Duodenal mucosa (tissue), 2 donors: ENCODE data around the gene CADM1.

Experiments used
- H3K27ac ChIP-seq: one replicate; pipeline ENCODE4 v1.7.0; 2013; ENCODE audit warnings: low read depth, low read length
- H3K27me3 ChIP-seq, 2 donors: one replicate each; pipeline ENCODE4 v1.7.0; 2013; ENCODE audit warnings: low read length in 2 of 2, control low read depth in 1 of 2; ENCODE audit not compliant: insufficient read depth in 2 of 2, control insufficient read depth in 1 of 2
- H3K36me3 ChIP-seq, 2 donors: one replicate each; pipeline ENCODE4 v1.7.0; 2013; ENCODE audit warnings: low read length in 2 of 2, control low read depth in 1 of 2; ENCODE audit not compliant: insufficient read depth in 2 of 2, control insufficient read depth in 1 of 2
- H3K4me1 ChIP-seq, 2 donors: one replicate each; pipeline ENCODE4 v1.7.0; 2013; ENCODE audit warnings: low read length in 2 of 2, control low read depth in 1 of 2; ENCODE audit not compliant: insufficient read depth in 2 of 2, control insufficient read depth in 1 of 2
- H3K4me3 ChIP-seq, 2 donors: one replicate each; pipeline ENCODE4 v1.7.0; 2013; ENCODE audit warnings: low read length in 2 of 2, low read depth in 1 of 2
- H3K9ac ChIP-seq, 2 donors: one replicate each; pipeline ENCODE4 v1.7.0; 2013; ENCODE audit warnings: low read length in 2 of 2, low read depth in 1 of 2
- H3K9me3 ChIP-seq, 2 donors: one replicate each; pipeline ENCODE4 v1.7.0; 2013; ENCODE audit warnings: low read length in 2 of 2, control low read depth in 1 of 2; ENCODE audit not compliant: control insufficient read depth in 1 of 2

CADM1 gene

DNA sequence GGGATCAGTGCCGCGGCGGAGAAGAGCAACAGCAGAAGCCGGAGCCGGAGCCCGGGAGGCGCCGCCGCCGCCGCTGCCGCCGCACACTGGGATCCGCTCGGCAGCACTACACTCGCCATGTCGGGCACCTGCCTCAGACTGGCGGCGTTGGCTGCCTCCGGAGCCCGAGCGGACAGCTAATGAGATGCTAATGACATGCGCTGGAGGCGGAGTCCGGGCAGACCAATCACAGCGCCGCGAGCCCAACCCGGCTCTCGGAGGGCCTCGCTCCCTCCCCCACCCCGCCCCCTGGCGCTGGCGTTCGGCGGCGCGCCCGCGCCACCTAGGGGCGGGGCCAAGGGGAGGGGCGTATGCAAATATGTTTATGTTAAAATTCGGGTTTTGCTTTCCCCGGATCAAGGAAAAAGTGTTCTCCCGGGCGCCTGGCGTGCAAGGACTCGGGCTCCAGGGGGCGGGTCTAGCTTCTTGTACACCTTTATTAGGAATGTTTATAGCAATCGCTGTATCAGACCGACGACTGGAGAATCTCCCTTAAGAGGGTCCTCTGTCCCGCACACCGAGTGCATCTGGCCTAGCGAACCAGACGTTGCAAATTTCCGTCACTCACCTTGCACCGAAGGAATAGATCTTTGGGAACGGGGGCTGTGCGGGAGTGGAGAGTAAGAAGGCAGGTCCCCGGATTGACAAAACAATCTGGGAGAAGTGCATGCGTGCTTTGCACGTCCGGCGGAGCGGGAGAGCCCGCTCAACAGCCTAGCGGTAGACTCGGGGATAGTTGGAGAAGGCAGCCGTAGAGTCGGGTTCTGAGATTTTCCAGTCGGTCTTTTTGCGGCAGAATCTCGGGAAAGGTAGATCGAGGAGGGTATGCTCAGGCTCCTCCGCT lies at the start of gene CADM1:
CADM1 (minus strand) TSS at position 140 of the 883 bp plus-strand sequence.
- H3K27ac ChIP-seq = peak within 1 kb of the TSS; percentile 33
- peaks cover 2 to 26% of the 10 kb centered on the region in 2 donors for H3K27me3 ChIP-seq

GRCh38 chr11:115552773-115553438 lies 48.7 kb upstream of the CADM1 start:
- no peak overlapping the region for H3K4me3 ChIP-seq
- no peak overlapping the region for H3K27ac ChIP-seq
- no peaks in the 10 kb centered on the region for H3K27me3 ChIP-seq
- no peaks in the 10 kb centered on the region for H3K9me3 ChIP-seq
- peaks cover 3 to 10% of the 10 kb centered on the region in 2 donors for H3K4me1 ChIP-seq
- no peak overlapping the region for H3K9ac ChIP-seq
- H3K36me3 ChIP-seq = no peaks in the 10 kb centered on the region

More for the DNA sequence above, at the start of gene CADM1:
- H3K4me1 ChIP-seq = peaks cover 5 to 21% of the 10 kb centered on the region in 2 donors
- H3K9ac ChIP-seq = peak within 1 kb of the TSS; percentile 59 to 71
- H3K4me3 ChIP-seq = peak within 1 kb of the TSS; percentile 88 to 90
- H3K9me3 ChIP-seq = no peaks in the 10 kb centered on the region
- no peaks in the 10 kb centered on the region for H3K36me3 ChIP-seq

DNA sequence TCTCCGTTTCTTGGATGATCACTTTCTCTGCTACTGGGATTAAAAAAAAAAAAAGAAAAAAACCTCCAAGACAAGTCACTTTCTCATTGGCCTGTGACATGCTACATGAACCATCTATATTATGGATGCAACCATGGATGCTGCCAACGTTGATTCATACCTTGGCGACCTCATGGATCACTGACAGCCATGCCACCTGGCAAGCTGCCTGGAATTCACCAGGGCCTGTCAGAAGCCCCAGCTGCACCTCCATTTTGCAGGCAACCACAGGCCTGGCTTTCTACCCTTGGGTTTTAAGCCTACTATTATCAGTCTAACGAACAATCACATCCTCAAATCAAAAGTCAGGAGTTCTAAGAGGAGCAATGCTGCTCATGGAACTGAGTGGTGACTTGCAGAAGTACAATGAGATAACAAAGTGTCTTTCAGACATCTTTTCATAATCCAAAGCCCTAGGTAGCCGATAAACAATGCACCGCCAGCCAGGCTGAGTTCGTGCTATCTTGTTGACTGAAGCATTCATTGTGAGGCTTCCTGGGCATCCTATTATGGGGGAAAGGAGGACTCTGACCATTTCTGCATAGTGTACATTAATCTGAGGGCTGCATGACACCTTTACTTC lies 48.0 kb upstream of the CADM1 start:
- Histone ChIP-seq H3K27me3 (no peaks in the 10 kb centered on the region), H3K9ac (no peak overlapping the region), H3K36me3 (no peaks in the 10 kb centered on the region), H3K4me1 (peaks cover 3 to 10% of the 10 kb centered on the region in 2 donors), H3K4me3 (no peak overlapping the region), H3K9me3 (no peaks in the 10 kb centered on the region), H3K27ac (no peak overlapping the region)

DNA sequence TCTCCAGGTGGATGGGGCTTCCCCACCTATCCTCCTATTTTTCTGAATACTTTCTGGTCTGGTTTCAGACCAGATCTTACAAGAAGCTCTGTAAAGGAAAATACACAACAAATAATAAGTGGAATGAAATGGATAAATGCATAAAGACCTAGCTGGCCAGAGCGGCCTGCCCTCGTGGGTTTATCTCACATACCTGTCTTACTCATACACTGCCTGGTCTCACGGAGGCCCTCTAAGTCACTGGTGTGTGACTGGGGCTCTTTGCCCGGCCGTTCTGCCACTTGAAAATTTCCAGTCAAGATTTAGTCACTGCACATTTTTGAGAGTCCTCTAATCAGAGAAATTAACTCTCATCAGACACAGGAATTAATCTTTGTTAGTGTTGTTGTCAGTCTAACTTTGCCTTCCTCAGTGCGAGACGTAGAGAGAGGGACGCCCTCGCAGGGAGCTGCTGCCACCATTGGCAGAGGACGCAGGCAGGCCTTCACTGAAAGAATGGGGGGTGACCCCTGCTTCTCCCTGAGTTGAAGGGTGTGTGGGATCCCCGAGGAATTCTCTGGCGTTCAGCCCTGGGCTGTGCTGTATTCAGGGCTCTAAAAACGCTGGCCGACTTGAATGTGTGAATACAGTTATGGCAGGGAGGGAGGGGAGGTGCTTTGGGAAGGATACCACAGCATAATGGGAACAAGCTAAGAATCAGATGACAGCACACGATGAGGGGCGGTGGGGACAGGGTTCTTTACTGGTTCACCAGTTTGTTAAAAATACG lies 46.3 kb upstream of the CADM1 start:
- H3K27me3 ChIP-seq = no peaks in the 10 kb centered on the region
- H3K4me3 ChIP-seq = no peak overlapping the region
- no peaks in the 10 kb centered on the region for H3K9me3 ChIP-seq
- no peaks in the 10 kb centered on the region for H3K36me3 ChIP-seq
- H3K27ac ChIP-seq = no peak overlapping the region
- H3K4me1 ChIP-seq = peaks cover 3 to 10% of the 10 kb centered on the region in 2 donors
- H3K9ac ChIP-seq = no peak overlapping the region

- Histone ChIP-seq H3K36me3 (no peaks in the 10 kb centered on the region), H3K4me1 (peaks cover 3 to 10% of the 10 kb centered on the region in 2 donors), H3K9me3 (no peaks in the 10 kb centered on the region), H3K4me3 (no peak overlapping the region), H3K27ac (no peak overlapping the region), H3K9ac (no peak overlapping the region), H3K27me3 (no peaks in the 10 kb centered on the region)
Measured at GRCh38 chr11:115548878-115549528, 44.8 kb upstream of the CADM1 start.

- H3K27ac ChIP-seq = no peak overlapping the region
- no peaks in the 10 kb centered on the region for H3K27me3 ChIP-seq
- H3K9ac ChIP-seq = no peak overlapping the region
- H3K9me3 ChIP-seq = no peaks in the 10 kb centered on the region
- no peak overlapping the region for H3K4me3 ChIP-seq
- no peaks in the 10 kb centered on the region for H3K36me3 ChIP-seq
- H3K4me1 ChIP-seq = peaks cover 3 to 10% of the 10 kb centered on the region in 2 donors
Measured at GRCh38 chr11:115545581-115546210, 41.5 kb upstream of the CADM1 start.

DNA sequence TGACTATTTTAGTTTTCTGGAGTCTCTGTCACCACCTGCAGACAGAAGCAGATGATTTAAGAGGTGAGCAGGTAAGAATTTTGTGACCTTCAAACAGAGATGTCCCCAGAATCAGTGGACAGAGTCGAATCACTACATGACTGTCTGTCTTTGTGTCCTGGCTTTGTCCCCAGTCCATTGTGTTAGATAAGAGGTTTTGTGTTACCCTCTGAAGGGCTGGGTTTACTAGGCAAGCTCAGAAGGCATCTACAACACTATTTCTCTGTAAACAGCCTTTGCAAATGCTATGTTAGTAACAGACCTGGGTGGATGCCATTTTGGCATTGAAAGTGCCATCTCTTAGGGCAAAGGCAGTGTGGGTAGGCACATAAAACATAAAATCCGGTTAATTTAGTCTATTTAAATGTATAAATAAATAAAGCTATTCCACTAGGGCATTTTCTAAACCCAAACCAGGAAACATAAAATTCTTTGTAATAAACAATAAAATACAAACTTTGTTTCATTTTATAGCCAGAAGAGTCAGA lies 40.3 kb upstream of the CADM1 start:
- Histone ChIP-seq H3K4me3 (no peak overlapping the region), H3K9ac (no peak overlapping the region), H3K27ac (no peak overlapping the region), H3K9me3 (no peaks in the 10 kb centered on the region), H3K4me1 (peaks cover 3 to 10% of the 10 kb centered on the region in 2 donors), H3K36me3 (no peaks in the 10 kb centered on the region), H3K27me3 (no peaks in the 10 kb centered on the region)

GRCh38 chr11:115541518-115541917 lies 37.3 kb upstream of the CADM1 start:
- no peaks in the 10 kb centered on the region for H3K9me3 ChIP-seq

DNA sequence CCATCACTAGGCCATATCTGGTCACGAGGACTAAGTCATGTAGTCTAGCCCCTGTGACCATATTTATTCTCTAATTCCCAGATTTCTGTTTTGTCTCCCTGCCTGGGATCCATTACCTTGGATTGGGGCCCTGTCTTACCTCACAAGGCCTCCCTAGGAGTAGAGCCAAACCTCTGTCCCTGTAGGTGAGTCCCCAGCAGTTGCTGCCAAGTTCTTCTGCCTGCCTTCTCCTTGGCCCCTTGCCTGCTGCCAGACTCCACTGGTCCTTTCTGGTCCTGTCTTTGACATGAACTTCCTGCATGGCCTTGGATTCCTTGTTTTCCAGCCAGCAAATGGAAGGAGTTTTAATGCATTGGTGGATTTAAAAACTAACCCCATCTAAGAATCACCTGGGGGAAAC lies 35.6 kb upstream of the CADM1 start:
- H3K9ac ChIP-seq = no peak overlapping the region
- no peaks in the 10 kb centered on the region for H3K27me3 ChIP-seq
- no peaks in the 10 kb centered on the region for H3K9me3 ChIP-seq
- no peaks in the 10 kb centered on the region for H3K36me3 ChIP-seq
- H3K27ac ChIP-seq = no peak overlapping the region
- no peaks in the 10 kb centered on the region for H3K4me1 ChIP-seq
- H3K4me3 ChIP-seq = no peak overlapping the region

More at GRCh38 chr11:115541518-115541917, 37.3 kb upstream of the CADM1 start:
- no peak overlapping the region for H3K4me3 ChIP-seq
- no peak overlapping the region for H3K9ac ChIP-seq
- H3K27ac ChIP-seq = no peak overlapping the region
- no peaks in the 10 kb centered on the region for H3K36me3 ChIP-seq
- no peaks in the 10 kb centered on the region for H3K27me3 ChIP-seq
- H3K4me1 ChIP-seq = no peaks in the 10 kb centered on the region
